ENCODE measurements around the gene DRG2.

Gene DRG2

DNA sequence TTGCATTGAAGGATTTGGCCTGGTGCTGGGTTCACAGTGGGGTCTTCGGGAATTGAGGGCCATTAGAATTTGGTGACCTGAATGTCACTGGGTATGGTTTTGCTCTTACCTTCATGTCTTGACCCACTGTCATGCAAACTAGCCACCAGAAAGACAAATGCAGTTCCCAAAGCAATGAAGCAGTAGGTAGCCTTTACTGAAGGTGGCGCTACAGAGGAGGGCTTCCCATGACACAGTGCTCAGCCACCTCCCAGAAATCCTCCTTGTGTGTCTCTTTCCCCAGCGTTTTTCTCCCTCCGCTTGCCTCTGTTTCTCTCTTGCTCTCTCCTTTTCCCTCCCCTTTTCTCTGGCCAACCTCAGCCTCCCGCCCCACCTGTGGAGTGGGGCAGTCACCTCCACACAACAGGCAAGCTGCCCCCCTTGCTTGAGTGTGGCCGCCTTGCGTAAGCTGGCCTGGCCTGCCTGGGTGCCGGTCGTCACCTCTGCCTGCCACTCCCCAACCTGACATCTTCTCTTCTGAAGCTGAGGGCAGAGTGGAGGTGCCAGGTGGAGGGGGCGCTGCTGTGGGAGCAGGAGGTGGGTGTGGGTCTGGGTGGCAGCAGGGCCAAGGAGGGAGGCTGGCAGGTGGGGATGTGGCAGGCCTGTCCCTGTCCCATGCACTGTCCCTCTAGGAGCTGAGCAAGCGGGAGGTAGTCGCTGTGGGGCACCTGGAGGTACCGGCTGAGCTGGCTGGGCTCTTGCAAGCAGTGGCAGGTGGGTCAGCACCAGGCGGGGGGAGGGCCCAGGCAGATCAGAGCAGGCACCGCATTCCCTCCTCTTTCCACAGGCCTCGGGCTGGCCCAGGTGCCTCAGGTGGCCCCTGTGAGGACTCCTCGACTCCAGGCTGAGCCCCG is 55.5 kb downstream of the DRG2 start:
- no peak for DNase-seq (ENCODE audit: low read depth in 2 of 2)

- DNase-seq (ENCODE audit: low read depth in 2 of 2), result no peak
These were observed 56.5 kb downstream of the DRG2 start for GRCh38 chr17:18144261-18144660.

DNA sequence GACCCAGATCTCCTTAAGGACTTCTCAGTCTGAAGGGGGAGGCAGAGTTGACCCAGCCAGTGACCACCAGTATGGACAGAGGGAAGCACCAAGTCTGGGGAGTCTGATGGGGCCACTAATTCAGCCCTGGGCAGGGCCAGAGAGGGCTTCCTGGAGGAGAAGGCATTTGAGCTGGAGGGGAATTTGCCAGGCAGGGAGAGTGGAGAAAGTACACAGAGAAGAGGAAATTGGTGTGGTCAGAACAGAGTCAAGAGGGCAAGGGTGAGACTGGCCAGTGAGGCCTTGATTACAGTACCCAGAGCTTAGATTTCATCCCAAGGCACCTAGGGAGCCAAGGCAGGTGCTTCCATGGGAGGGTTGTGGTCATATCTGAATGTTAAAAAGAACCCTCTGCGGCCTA is 57.1 kb downstream of the DRG2 start:
- no peak for DNase-seq (ENCODE audit: low read depth in 2 of 2)

- no peak for DNase-seq (ENCODE audit: low read depth in 2 of 2)
These were observed 58.1 kb downstream of the DRG2 start for GRCh38 chr17:18145811-18146210.

GRCh38 chr17:18146259-18146658 is 58.5 kb downstream of the DRG2 start:
- no peak for DNase-seq (ENCODE audit: low read depth in 2 of 2)

DNA sequence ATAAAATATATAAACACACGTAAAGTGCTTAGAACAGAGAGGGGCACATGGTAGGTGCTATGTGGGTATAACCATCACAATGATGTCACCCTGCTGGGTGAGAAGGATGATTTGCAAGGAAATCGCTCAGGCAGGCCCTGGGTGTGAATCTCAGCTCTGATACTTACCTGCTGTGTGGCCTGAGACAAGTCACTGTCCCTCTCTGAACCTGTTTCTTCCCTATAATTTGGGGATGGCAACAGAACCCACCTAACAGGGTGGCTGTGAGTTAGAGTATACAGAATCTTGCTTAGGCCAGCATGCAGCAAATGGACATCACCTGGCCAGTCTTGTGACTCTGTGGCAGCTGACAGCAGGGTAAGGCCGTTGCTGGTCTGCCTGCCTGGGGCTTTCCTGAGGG is 59.2 kb downstream of the DRG2 start:
- no peak for DNase-seq (ENCODE audit: low read depth in 2 of 2)

GRCh38 chr17:18148586-18148985 is 60.8 kb downstream of the DRG2 start:
- no peak for DNase-seq (ENCODE audit: low read depth in 2 of 2)

- no peak for DNase-seq (ENCODE audit: low read depth in 2 of 2)
These were observed 63.5 kb downstream of the DRG2 start for GRCh38 chr17:18151290-18151689.

GRCh38 chr17:18155179-18155578 is 67.4 kb downstream of the DRG2 start:
- DNase-seq (ENCODE audit: low read depth in 2 of 2), result no peak

GRCh38 chr17:18156171-18156975 is 68.6 kb downstream of the DRG2 start:
- no peak for DNase-seq (ENCODE audit: low read depth in 2 of 2)

- no peak for DNase-seq (ENCODE audit: low read depth in 2 of 2)
These were observed 69.2 kb downstream of the DRG2 start for GRCh38 chr17:18156976-18157280.

All from fibroblast of skin of left biceps (primary cell).